Ascending aorta (tissue), 2 donors: Measurements from ENCODE around the gene CATSPER3. TPM values are rescaled to one million over a fixed set of nuclear protein-coding genes. Genes with fewer than 3 reads are reported as not detected.
A peak's percentile ranks its signal among the peaks of the same experiment; 100 is the strongest.

Experiments used
- DNase-seq, 2 donors: peaks; one replicate each; pipeline ENCODE4 v3.0.0-alpha.2; 2019; ENCODE audit warnings: low spot score in 2 of 2
- H3K27ac ChIP-seq, 2 donors: fragments of 200-600 bp; sonication (generic); one replicate each; pipeline ENCODE4 v1.5.1; 2016 to 2017; ENCODE audit warnings: mild to moderate bottlenecking in 1 of 2
- H3K27me3 ChIP-seq: fragments of 200-600 bp; sonication (generic); one replicate; pipeline ENCODE4 v1.5.1; 2017
- H3K36me3 ChIP-seq, 2 donors: fragments of 200-600 bp; sonication (generic); one replicate each; pipeline ENCODE4 v1.5.1; 2016
- H3K4me1 ChIP-seq, 2 donors: fragments of 200-600 bp; sonication (generic); one replicate each; pipeline ENCODE4 v1.5.1; 2016 to 2017; ENCODE audit warnings: mild to moderate bottlenecking in 1 of 2
- H3K4me3 ChIP-seq, 2 donors: fragments of 200-600 bp; sonication (generic); one replicate each; pipeline ENCODE4 v1.5.1; 2016 to 2017; ENCODE audit warnings: mild to moderate bottlenecking in 1 of 2
- H3K9me3 ChIP-seq, 2 donors: fragments of 200-600 bp; sonication (generic); one replicate each; pipeline ENCODE4 v1.5.1; 2016
- intact Hi-C: fragments of 100-400 bp; cut with DNase I; formaldehyde crosslinking; loops from one replicate; pipeline ENCODE4 v1.15.1; 2023
- total RNA-seq: library from RNA; depleted of rRNA; stranded (reverse); fragments of >200 nt; gene quantifications from one replicate; pipeline ENCODE4 v1.1.0, GENCODE V29; 2016
- TF ChIP-seq, protein P1 (sequence below), 3 experiments: fragments of 200-600 bp in 2 of 3; fragments of 450-650 bp in 1 of 3; sonication (generic) in 2 of 3; IDR thresholded peaks; one replicate each; pipeline ENCODE4 v1.5.1; 2016 to 2019; ENCODE audit warnings: antibody characterized with exemption in 3 of 3, mild to moderate bottlenecking in 1 of 3, moderate library complexity in 1 of 3

The CATSPER3 gene
- total RNA-seq, 1 donor from 2014 or later, result not detected

DNA sequence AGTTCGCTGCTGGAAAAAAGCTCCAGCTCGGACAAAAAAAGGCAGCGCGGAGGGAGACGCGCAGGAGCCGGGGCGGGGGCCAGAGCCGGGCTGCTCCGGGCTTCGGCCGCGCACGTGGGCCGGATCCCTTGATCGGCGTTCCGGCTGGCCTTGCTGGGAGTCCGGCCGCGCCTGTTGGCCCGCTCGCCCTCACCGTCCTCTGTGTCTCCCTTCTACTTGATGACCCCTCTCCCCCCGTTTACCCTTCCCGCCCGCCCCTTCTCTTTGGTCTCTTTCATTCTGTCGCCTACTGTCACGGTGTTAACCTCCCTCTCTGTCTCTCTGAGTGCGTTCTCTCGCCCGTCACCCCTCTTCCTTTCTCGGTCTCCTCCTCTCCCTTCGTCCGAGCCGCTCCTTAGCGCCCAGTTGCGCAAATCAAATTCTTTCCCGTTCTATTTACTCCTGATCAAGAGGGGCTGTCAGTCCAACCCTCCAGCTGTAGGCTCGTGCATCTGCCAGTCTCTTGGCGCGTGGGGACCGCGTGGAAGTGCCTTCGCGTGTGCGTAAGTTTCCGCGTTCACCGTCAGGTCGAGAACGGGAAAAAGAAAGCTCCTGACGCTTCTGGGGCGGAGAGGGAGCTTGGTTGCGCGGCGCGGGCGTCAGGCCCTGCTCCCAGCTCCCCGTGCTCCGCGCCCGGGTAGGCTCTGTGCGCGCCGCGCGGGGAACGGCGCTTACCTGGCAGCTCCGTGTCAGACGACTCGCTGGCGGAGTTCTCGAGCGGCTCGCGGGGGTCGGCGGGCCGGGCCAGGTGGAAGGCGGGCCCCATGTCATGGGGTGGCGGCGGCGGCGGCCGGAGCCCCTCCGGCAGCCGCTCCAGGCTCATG, 65.5 kb downstream of the CATSPER3 start:
- H3K4me3 ChIP-seq, result peak overlapping the region; percentile 51 to 73
- H3K27ac ChIP-seq, result peak overlapping the region in 1 of 2 donors; percentile 17
- H3K36me3 ChIP-seq, result no peaks in the 10 kb centered on the region
- TF ChIP-seq, protein P1, sequence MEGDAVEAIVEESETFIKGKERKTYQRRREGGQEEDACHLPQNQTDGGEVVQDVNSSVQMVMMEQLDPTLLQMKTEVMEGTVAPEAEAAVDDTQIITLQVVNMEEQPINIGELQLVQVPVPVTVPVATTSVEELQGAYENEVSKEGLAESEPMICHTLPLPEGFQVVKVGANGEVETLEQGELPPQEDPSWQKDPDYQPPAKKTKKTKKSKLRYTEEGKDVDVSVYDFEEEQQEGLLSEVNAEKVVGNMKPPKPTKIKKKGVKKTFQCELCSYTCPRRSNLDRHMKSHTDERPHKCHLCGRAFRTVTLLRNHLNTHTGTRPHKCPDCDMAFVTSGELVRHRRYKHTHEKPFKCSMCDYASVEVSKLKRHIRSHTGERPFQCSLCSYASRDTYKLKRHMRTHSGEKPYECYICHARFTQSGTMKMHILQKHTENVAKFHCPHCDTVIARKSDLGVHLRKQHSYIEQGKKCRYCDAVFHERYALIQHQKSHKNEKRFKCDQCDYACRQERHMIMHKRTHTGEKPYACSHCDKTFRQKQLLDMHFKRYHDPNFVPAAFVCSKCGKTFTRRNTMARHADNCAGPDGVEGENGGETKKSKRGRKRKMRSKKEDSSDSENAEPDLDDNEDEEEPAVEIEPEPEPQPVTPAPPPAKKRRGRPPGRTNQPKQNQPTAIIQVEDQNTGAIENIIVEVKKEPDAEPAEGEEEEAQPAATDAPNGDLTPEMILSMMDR (IDR thresholded peaks at IDR 0.05), result no peak
- peaks cover 16 to 18% of the 10 kb centered on the region in 2 donors for H3K4me1 ChIP-seq
- intact Hi-C loops, result no loop called here
- H3K27me3 ChIP-seq, result peaks cover 31% of the 10 kb centered on the region
- no peaks in the 10 kb centered on the region for H3K9me3 ChIP-seq
- DNase-seq, result no peak

DNA sequence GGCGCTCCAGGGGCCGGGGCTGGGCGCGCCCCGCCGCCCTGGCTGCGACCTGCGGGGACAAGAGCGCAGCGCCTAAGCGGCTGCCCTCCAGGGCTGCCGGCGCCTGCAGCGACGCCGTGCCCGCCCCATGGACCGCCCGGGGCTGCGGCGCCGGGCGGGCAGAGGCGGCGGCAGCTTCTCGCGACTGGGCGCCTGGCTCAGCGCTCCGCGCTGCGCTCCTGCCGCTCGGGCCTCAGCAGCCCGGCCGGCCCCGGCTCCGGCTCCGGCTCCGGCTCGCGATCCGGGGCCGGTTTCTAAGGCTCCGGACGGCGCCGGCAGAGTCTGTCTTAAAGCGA, 66.2 kb downstream of the CATSPER3 start, which contains the start of gene PITX1:
PITX1 (minus strand) TSS at position 328 of the 335 bp plus-strand sequence. CDS start 347 bp downstream, outside the sequence.
- H3K27me3 ChIP-seq, result peaks cover 34% of the 10 kb centered on the region
- intact Hi-C loops, result loop anchor here (1.0 kb wide), 1 partner anchor 157 kb away; no protein-coding TSS in a partner anchor
- peaks cover 16 to 18% of the 10 kb centered on the region in 2 donors for H3K4me1 ChIP-seq

DNA sequence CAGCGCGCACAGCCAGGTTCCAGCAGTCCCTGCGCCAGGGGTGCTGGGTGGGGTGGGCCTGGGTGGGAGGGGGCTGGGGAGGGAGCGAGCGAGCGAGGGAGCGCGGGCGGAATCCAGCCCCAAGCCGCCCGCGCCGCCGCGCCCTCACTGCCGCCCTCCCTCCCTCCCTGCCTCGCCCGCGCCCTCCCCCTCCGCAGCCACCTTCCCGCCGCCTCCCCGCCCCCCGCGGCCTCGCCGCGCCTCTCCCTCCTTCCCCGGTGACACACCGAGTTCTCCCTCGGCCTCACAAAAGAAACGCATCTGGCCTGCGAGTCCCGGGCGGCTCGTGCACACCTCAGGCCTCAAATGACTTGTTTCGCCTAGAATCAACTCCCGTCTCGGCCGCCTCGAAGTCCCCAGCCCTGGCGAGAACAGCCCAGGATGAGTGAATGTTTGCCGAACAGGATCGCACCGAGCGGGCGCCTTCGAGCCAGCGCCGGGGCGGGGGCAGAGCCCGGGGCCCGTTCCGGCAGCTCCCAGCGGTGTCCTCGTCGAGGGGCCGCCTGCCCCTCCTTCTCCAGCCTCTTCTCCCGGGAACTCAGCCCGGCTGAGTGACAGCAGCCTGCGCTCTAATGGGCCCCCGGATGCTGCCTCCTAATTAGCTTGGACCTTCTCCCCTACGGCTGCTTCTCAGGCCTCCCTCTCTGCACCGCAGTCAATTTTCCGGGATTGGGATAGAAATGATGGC, 66.7 kb downstream of the CATSPER3 start:
- intact Hi-C loops, result loop anchor here (1.0 kb wide), 1 partner anchor 157 kb away; no protein-coding TSS in a partner anchor
- TF ChIP-seq, protein P1 (IDR thresholded peaks at IDR 0.05), result no peak
- H3K4me3 ChIP-seq, result peak overlapping the region; percentile 51 to 73
- H3K36me3 ChIP-seq, result no peaks in the 10 kb centered on the region
- DNase-seq, result no peak
- peaks cover 36% of the 10 kb centered on the region for H3K27me3 ChIP-seq
- H3K4me1 ChIP-seq, result peaks cover 16 to 22% of the 10 kb centered on the region in 2 donors
- no peak overlapping the region for H3K27ac ChIP-seq
- no peaks in the 10 kb centered on the region for H3K9me3 ChIP-seq

More for the DNA sequence above, 66.2 kb downstream of the CATSPER3 start, which contains the start of gene PITX1:
- TF ChIP-seq, protein P1 (IDR thresholded peaks at IDR 0.05), result no peak
- DNase-seq, result no peak
- H3K9me3 ChIP-seq, result no peaks in the 10 kb centered on the region
- H3K4me3 ChIP-seq, result peak within 1 kb of the TSS; percentile 51 to 73
- H3K27ac ChIP-seq, result peak within 1 kb of the TSS in 1 of 2 donors; percentile 17
- H3K36me3 ChIP-seq, result no peaks in the 10 kb centered on the region

DNA sequence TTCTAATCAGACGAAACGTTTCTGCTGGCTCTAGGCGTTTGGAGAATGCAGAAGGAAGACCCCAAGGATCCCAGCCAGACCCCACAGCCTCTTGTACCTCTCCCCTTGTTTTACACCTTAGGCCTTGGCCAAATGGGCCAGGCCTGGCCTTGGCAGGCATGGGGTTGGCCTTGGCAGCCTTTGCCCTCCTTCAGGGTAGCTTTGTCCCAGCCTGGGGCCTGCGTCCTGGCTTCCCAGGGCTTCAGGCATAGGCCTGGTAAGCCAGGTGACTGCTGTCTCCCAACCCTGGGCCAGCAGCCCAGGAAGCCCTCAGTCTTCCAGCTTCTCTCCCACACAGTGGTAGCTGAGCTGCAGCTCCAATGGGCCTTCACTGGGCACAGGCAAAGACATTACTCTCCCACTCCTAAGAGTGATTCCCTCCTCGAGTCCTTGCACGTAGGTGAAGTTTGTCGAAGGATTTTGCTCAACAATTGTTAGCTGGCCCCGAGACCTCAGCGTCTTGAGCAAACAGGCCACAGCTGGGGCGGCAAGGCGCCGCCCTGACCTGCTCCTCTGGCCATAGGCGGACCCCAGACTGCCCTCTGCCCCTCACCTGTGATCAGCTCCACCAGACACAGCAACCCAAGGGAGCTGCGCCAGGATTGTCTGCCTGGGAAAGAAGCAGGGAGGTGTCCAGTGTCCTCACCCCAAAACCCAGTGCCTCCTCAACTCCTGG, 67.4 kb downstream of the CATSPER3 start:
- intact Hi-C loops, result loop anchor here (1.0 kb wide), 1 partner anchor 156 kb away; no protein-coding TSS in a partner anchor
- no peaks in the 10 kb centered on the region for H3K36me3 ChIP-seq
- H3K27ac ChIP-seq, result no peak overlapping the region
- DNase-seq, result no peak
- peak overlapping the region in 1 of 2 donors; percentile 73 for H3K4me3 ChIP-seq
- H3K4me1 ChIP-seq, result peaks cover 22 to 25% of the 10 kb centered on the region in 2 donors
- no peaks in the 10 kb centered on the region for H3K9me3 ChIP-seq
- peaks cover 43% of the 10 kb centered on the region for H3K27me3 ChIP-seq
- TF ChIP-seq, protein P1 (IDR thresholded peaks at IDR 0.05), result no peak

DNA sequence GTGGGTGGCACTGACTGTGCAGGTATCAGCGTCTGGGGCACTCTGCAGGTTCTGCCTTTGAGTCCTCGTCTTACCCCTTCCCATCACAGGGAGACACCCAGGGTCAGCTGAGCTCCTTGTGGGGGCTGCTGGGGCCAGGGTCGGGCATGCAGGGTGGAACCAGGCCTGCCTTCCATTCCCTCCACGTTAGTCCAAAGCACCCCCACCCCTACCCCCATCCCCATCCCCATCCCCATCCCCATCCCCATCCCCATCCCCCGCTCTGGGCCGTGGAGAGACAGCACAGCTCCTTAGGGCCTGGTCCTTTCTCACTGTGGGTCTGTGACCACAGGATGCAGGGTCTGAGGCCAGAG, 67.9 kb downstream of the CATSPER3 start:
- H3K9me3 ChIP-seq, result no peaks in the 10 kb centered on the region
- H3K27me3 ChIP-seq, result peaks cover 44% of the 10 kb centered on the region
- H3K27ac ChIP-seq, result no peak overlapping the region
- TF ChIP-seq, protein P1 (IDR thresholded peaks at IDR 0.05), result no peak
- H3K36me3 ChIP-seq, result no peaks in the 10 kb centered on the region
- H3K4me1 ChIP-seq, result peaks cover 22 to 23% of the 10 kb centered on the region in 2 donors
- H3K4me3 ChIP-seq, result no peak overlapping the region
- intact Hi-C loops, result no loop called here
- no peak for DNase-seq
